LHCN-M2 (cell line): ENCODE measurements around the gene ATG2B. TPM values are rescaled to one million over a fixed set of nuclear protein-coding genes. Genes with fewer than 3 reads are reported as not detected.

ENCODE experiments used
- DNase-seq: peaks from one replicate; pipeline ENCODE4 v3.0.0-alpha.2; 2012; ENCODE audit warnings: low read depth
- polyA plus RNA-seq: library from polyadenylated mRNA; unstranded; fragments of >200 nt; gene quantifications from one replicate; pipeline ENCODE4 v1.2.1, GENCODE V29; 2012; ENCODE audit warnings: missing spikeins
- total RNA-seq: library from RNA; depleted of rRNA; stranded (reverse); fragments of >200 nt; gene quantifications from 2 replicates; pipeline ENCODE4 v1.2.3, GENCODE V29; 2014; rRNA removed

The ATG2B gene
- 7.8 and 12.4 TPM in 2 replicates for total RNA-seq
- polyA plus RNA-seq: 2.6 TPM

DNA sequence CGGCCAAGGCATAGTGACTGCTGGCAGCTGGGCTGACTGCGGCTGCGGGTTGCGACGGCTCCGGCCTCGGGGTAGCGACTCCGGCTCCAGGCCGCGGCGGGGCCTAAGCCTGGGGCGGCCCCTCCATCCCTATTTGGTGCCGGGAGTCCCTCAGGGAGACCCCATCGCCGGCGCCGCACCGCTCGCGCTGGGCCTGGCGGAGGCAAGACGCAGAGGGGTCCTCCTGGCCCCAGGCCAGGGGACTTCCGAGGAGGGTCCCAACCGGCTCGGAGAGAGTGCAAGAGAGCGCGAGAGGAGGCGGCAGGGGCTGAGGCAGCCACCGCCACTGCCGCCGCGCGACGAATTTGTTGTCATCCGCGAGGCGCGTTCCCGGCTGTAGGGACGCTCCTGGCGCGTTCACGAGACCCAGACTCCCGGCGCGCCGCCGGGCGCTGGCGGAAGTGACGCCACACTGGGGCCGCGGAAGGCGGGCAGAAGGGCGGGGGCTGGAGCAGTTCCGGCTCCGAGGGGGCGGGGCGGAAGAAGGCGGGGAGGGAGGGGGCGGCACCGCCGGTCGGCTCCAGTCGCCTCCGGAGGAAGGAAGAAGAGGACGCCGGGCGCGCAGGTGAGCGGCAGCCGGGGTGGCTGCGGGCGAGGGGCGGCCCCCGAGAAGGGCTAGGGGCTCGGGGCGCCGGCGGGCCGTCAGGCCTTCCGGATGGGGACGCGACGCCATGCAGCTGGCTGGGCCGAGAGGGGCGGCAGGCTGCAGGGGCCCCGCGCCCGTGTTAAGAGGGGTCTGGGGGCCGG lies at the start of gene ATG2B, which contains the start of gene GSKIP:
TSS of gene ATG2B (minus strand) at position 377 of the 786 bp plus-strand sequence. CDS start at position 12, 365 bp downstream.
TSS of gene GSKIP (plus strand) at position 562 of the 786 bp plus-strand sequence. CDS start 18,722 bp downstream, outside the sequence.
- DNase-seq: peak; percentile 82

GRCh38 chr14:96410119-96410518 lies 47.0 kb upstream of the ATG2B start:
- peak; percentile 41 for DNase-seq

GRCh38 chr14:96409701-96410100 lies 46.6 kb upstream of the ATG2B start:
- peak; percentile 14 for DNase-seq

- no peak for DNase-seq
Observed at GRCh38 chr14:96408608-96409007, 45.5 kb upstream of the ATG2B start.

DNA sequence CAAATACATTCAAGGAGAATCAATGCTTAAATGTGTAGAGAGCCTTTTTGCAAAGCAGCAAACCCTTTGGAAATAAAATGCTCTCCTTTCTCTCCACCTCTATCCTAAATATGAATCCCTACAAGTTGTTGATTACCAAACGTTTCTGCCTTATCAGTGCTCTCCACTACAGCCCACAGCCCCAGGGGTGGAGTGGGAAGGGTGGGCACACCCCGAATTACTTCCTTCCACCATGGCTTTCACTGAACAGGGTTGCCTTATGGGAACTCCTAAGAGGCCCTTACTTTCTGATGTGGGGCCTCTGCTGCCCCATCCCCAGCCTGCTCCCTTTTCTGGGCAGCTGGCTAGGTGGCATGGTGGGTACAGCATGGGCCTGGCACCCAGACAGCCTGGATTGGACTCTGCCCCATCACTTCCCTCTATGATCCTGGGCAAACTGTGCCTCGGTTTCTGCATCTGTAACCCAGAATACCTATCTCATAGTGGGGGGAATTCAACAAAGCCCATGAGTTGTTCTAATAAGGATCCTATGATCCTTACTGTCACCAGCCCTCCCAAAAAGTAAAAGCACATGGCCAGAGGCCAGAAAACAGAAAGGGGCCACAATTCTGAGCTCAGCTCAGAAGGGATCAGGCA lies 44.9 kb upstream of the ATG2B start:
- DNase-seq: no peak

- DNase-seq: no peak
Observed at GRCh38 chr14:96405677-96406076, 42.5 kb upstream of the ATG2B start.

DNA sequence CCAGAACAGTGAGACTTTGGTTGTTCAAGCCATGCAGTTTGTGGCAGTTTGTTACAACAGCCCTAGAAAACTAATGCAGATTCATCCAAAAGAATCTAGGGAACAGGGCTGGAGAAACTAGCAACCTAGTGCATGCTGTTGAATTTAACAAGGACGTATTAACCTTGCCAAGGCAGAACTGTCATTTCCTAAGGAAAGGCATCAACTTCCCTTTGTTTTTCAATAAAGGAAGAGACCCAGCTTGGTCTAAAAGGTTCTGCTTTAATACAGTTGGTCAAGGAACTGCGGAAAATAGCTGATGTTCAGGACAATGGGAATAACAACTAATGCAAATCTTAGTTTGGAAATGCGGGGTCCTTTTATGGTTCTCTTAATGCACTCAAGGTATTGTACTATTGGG lies 40.3 kb upstream of the ATG2B start:
- DNase-seq: no peak

- DNase-seq: no peak
Observed at GRCh38 chr14:96400495-96400894, 37.4 kb upstream of the ATG2B start.

DNA sequence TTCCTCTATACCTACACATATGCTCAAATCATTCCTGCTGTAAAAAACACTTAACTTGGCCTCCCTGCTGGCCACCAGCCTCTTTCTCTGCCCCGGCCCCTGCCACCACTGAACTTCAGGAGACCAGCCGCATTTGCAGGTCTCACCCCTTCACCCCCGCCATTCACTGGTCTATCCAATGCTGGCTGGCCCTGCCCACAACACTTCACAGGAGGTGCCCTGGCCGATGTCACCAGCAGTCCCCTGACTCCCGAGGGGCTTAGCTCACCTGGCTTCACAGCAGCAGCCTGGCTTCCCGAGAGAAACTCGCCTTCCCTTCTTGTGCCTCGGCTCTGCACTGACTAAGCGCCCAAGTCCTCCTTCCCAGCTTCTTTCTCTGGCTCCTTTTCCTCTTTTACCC lies 36.3 kb upstream of the ATG2B start:
- no peak for DNase-seq

- DNase-seq: no peak
Observed at GRCh38 chr14:96398921-96399320, 35.8 kb upstream of the ATG2B start.

GRCh38 chr14:96398432-96398831 lies 35.3 kb upstream of the ATG2B start:
- DNase-seq: no peak

DNA sequence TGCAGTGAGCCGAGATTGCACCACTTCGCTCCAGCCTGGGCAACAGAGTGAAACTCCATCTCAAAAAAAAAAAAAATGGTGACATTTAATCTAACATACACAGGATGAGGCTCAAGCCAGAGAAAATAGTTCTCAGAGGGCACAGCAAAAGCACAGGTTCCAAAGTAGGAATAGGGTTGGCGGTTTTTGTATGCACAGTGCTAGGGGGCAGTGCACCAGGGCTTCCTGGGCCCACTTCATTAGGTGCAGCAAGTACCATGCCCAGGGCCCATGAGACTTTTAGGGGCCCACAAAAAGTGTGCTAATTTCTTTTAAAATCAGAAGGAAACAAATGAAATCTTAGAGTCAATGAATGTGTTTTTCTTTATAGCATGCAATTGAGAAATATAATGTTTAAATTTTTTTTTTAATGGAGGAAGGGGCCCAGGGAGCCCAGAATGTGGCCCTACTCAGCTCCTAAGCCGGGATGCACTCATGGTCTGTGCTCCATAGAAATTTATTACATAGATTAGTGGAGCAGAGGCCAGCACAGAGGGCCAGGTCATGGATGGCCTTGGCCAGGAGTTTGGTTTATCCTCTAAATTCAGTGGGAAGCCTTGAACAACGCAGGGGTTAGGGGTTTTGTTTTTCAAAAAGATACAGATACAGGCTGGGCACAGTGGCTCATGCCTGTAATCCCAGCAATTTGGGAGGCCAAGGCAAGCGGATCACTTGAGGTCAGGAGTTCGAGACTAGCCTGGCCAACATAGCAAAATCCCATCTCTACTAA lies 31.1 kb upstream of the ATG2B start:
- no peak for DNase-seq

DNA sequence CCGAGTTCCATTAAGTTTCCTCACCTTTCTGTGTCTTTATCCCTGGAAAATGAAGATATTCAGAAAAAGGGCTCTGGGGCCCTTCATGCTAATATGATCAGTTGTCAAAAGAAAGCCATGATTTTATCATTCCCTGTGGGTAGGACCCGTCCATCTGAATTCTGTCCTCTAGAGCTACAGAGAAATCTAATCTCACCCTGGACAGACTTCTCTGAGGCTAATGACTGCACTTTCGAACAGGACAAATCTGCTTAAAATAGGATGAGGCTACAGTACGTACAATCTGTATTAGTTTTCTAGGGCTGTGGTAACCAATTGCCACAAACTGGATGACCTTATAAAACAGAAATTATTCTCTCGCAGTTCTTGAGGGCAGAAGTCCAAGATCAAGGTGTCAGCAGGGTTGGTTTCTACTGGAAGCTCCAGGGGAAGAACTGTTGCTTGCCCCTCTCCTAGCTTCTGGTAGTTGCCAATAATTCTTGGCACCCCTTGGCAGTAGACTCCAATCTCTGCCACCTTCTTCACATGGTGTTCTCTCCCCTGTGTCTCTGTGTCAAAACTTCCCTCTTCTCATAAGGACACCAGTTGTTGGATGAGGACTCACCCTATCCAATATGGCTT lies 30.0 kb upstream of the ATG2B start:
- DNase-seq: no peak

- peak; percentile 91 for DNase-seq
Observed at GRCh38 chr14:96391293-96392118, 28.4 kb upstream of the ATG2B start.

GRCh38 chr14:96390965-96391292 lies 27.8 kb upstream of the ATG2B start:
- DNase-seq: no peak

DNA sequence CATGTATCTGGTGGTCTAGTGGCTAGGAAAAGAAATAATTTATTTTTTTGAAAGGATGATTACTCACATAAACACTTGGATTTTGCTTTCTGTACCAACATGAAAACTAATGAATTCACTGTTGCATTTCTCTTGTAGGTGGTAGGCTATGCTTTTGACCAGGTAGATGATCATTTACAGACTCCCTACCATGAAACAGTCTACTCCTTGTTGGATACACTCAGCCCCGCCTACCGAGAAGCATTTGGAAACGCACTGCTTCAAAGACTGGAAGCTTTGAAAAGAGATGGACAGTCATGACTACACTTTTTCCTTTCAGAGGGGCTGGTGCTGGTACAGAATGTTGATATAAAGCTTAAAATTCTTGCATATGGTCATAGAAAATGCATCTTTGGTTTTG lies 22.2 kb upstream of the ATG2B start:
- no peak for DNase-seq

DNA sequence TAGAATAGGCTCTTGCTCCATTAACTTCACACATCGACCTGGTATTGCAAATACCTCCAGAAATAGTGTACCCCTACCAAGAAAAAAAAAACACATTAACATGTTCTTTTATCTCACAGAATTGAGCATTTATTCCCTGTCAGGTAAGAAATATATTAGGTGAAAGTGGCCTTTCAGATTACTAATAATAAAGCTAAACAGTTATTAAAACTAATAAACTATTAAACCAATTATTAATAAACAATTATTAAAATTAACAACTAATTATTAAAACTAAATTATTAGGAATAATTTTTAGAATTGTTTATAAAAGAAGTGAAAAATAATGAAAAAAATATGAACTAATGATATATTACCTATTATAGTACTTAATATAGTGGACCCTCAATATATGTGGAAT lies 21.6 kb upstream of the ATG2B start:
- no peak for DNase-seq

- DNase-seq: no peak
Observed at GRCh38 chr14:96384053-96384452, 20.9 kb upstream of the ATG2B start.

DNA sequence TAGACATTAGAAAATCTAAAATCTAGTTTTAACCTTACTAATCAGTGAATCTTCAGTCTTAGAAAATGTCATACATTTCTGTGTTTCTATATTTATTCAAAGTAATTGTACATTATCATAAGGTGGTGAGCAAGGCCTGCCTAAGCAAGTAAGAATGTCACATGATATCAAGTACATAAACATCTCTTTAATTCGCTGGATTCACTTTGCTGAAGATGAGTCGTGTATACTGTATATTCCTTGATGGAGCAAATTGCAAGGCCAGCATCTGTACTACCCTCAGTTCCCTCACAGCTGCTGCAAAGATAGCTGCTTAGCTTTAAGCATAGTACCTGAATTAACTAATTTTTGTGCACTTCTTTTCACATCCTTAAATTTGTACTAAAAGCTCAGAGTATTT lies 20.3 kb upstream of the ATG2B start:
- DNase-seq: peak; percentile 12

DNA sequence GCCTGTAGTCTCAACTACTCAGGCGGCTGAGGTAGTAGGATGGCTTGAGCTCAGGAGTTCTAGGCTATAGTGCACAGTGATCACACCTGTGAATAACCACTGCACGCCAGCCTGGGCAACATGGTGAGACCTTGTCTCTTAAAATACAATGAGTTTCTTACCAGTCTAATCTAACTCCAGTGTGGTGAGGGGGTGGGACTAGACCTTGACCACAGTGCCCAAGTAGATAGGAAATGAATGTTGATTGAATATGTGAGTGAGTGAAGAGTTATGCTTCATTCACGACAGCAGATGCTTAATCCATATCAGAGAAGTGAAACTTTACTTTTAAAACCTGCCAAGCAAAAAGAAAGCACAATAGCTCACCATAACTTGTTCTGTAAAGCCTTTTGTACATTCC lies 17.6 kb upstream of the ATG2B start:
- no peak for DNase-seq

- no peak for DNase-seq
Observed at GRCh38 chr14:96376093-96376492, 13.0 kb upstream of the ATG2B start.
